Measurements from ENCODE around the gene RBMS3. TPM values are rescaled to one million over a fixed set of nuclear protein-coding genes. Genes with fewer than 3 reads are reported as not detected.

Gene RBMS3
- total RNA-seq, 3 donors from 2014 or later: 48.4 to 117 (median 103) TPM

- Histone ChIP-seq H3K27ac (peak overlapping the region in 1 of 2 donors; percentile 17), H3K4me3 (no peak overlapping the region), H3K4me1 (no peaks in the 10 kb centered on the region), H3K9me3 (no peaks in the 10 kb centered on the region), H3K36me3 (no peaks in the 10 kb centered on the region), H3K27me3 (no peaks in the 10 kb centered on the region)
- intact Hi-C loops (cut with DNase I; ENCODE audit: low total_unique reads): no loop called here
- DNase-seq (ENCODE audit: low spot score in 2 of 2): no peak
- TF ChIP-seq POLR2AphosphoS5 (IDR thresholded peaks at IDR 0.05) (no peak), POLR2A (IDR thresholded peaks at IDR 0.05) (no peak), CTCF (IDR thresholded peaks at IDR 0.05) (no peak)
These were observed 130.0 kb downstream of the RBMS3 start for GRCh38 chr3:29410660-29411405.

GRCh38 chr3:29412110-29412509 is 131.2 kb downstream of the RBMS3 start:
- Histone ChIP-seq H3K4me1 (no peaks in the 10 kb centered on the region), H3K9me3 (no peaks in the 10 kb centered on the region), H3K4me3 (no peak overlapping the region), H3K27ac (no peak overlapping the region), H3K27me3 (no peaks in the 10 kb centered on the region), H3K36me3 (no peaks in the 10 kb centered on the region)
- intact Hi-C loops (cut with DNase I; ENCODE audit: low total_unique reads): no loop called here
- TF ChIP-seq POLR2A (IDR thresholded peaks at IDR 0.05): no peak
- no peak for TF ChIP-seq POLR2AphosphoS5 (IDR thresholded peaks at IDR 0.05)
- no peak for TF ChIP-seq CTCF (IDR thresholded peaks at IDR 0.05)
- no peak for DNase-seq (ENCODE audit: low spot score in 2 of 2)

- TF ChIP-seq CTCF (IDR thresholded peaks at IDR 0.05) (no peak), POLR2AphosphoS5 (IDR thresholded peaks at IDR 0.05) (no peak), POLR2A (IDR thresholded peaks at IDR 0.05) (no peak)
- H3K27ac ChIP-seq: no peak overlapping the region
- no peaks in the 10 kb centered on the region for H3K36me3 ChIP-seq
- no peaks in the 10 kb centered on the region for H3K27me3 ChIP-seq
- no peak for DNase-seq (ENCODE audit: low spot score in 2 of 2)
- H3K4me1 ChIP-seq: no peaks in the 10 kb centered on the region
- intact Hi-C loops (cut with DNase I; ENCODE audit: low total_unique reads): loop anchor here (5.0 kb wide), 1 partner anchor 737 kb away; no protein-coding TSS in a partner anchor
- peak overlapping the region in 1 of 3 donors; percentile 14 for H3K4me3 ChIP-seq
- H3K9me3 ChIP-seq: no peaks in the 10 kb centered on the region
These were observed 133.8 kb downstream of the RBMS3 start for GRCh38 chr3:29414468-29415224.

- no peak for TF ChIP-seq POLR2A (IDR thresholded peaks at IDR 0.05)
- TF ChIP-seq CTCF (IDR thresholded peaks at IDR 0.05): no peak
- no peak for TF ChIP-seq POLR2AphosphoS5 (IDR thresholded peaks at IDR 0.05)
- DNase-seq (ENCODE audit: low spot score in 2 of 2): no peak
- Histone ChIP-seq H3K36me3 (no peaks in the 10 kb centered on the region), H3K27me3 (no peaks in the 10 kb centered on the region), H3K9me3 (no peaks in the 10 kb centered on the region), H3K4me1 (no peaks in the 10 kb centered on the region), H3K27ac (no peak overlapping the region), H3K4me3 (no peak overlapping the region)
- intact Hi-C loops (cut with DNase I; ENCODE audit: low total_unique reads): loop anchor here (5.0 kb wide), 1 partner anchor 738 kb away; no protein-coding TSS in a partner anchor
These were observed 134.8 kb downstream of the RBMS3 start for GRCh38 chr3:29415482-29416223.
